HG03045 (cell line): ENCODE data around the gene NTRK2.

Experiments used
- ATAC-seq: cut with Tn5 transposase; IDR thresholded peaks from one replicate; pipeline ENCODE4 v1.9.1; 2021; ENCODE audit warnings: mild to moderate bottlenecking, moderate library complexity; ENCODE audit not compliant: unreplicated experiment

The NTRK2 gene

GRCh38 chr9:84681516-84682285 lies 12.2 kb downstream of the NTRK2 start:
- ATAC-seq = no peak

- ATAC-seq = no peak
These were observed 16.5 kb downstream of the NTRK2 start for GRCh38 chr9:84686068-84686467.

- no peak for ATAC-seq
These were observed 19.4 kb downstream of the NTRK2 start for GRCh38 chr9:84688956-84689355.

GRCh38 chr9:84691634-84692033 lies 22.1 kb downstream of the NTRK2 start:
- ATAC-seq = no peak

- ATAC-seq = peak; percentile 90
These were observed 24.7 kb downstream of the NTRK2 start for GRCh38 chr9:84694248-84694647.

GRCh38 chr9:84697042-84697441 lies 27.5 kb downstream of the NTRK2 start:
- no peak for ATAC-seq

- peak; percentile 34 for ATAC-seq
These were observed 28.1 kb downstream of the NTRK2 start for GRCh38 chr9:84697509-84698114.

GRCh38 chr9:84698323-84698722 lies 28.8 kb downstream of the NTRK2 start:
- ATAC-seq = no peak

GRCh38 chr9:84699984-84700383 lies 30.5 kb downstream of the NTRK2 start:
- ATAC-seq = no peak

- ATAC-seq = peak; percentile 90
These were observed 32.3 kb downstream of the NTRK2 start for GRCh38 chr9:84701801-84702200.

GRCh38 chr9:84702471-84702870 lies 32.9 kb downstream of the NTRK2 start:
- no peak for ATAC-seq

GRCh38 chr9:84703793-84704192 lies 34.3 kb downstream of the NTRK2 start:
- ATAC-seq = no peak

- no peak for ATAC-seq
These were observed 35.6 kb downstream of the NTRK2 start for GRCh38 chr9:84705128-84705527.

- ATAC-seq = no peak
These were observed 38.9 kb downstream of the NTRK2 start for GRCh38 chr9:84708400-84708799.

GRCh38 chr9:84709056-84709455 lies 39.5 kb downstream of the NTRK2 start:
- ATAC-seq = no peak

- no peak for ATAC-seq
These were observed 41.3 kb downstream of the NTRK2 start for GRCh38 chr9:84710701-84711397.

GRCh38 chr9:84711398-84711777 lies 41.9 kb downstream of the NTRK2 start:
- ATAC-seq = no peak

- ATAC-seq = no peak
These were observed 42.4 kb downstream of the NTRK2 start for GRCh38 chr9:84711936-84712335.

- no peak for ATAC-seq
These were observed 46.7 kb downstream of the NTRK2 start for GRCh38 chr9:84716217-84716616.

- ATAC-seq = no peak
These were observed 48.9 kb downstream of the NTRK2 start for GRCh38 chr9:84718476-84718875.

GRCh38 chr9:84722388-84722989 lies 53.0 kb downstream of the NTRK2 start:
- no peak for ATAC-seq

- ATAC-seq = no peak
These were observed 53.9 kb downstream of the NTRK2 start for GRCh38 chr9:84723426-84723825.
